ENCODE measurements around the gene STAG3. TPM values are rescaled to one million over a fixed set of nuclear protein-coding genes. Genes with fewer than 3 reads are reported as not detected.

STAG3 gene
- total and polyA plus RNA-seq, 9 of the 15 experiments (the other 6 are each of a cell fraction or from before 2014, with no cell fraction given), result 0.54 to 2.5 (median 1.7) TPM

- TF ChIP-seq ZBTB49 (CRISPR knock-in tag; IDR thresholded peaks at IDR 0.05; ENCODE audit: borderline replicate concordance), result no peak
- TF ChIP-seq, protein P1, sequence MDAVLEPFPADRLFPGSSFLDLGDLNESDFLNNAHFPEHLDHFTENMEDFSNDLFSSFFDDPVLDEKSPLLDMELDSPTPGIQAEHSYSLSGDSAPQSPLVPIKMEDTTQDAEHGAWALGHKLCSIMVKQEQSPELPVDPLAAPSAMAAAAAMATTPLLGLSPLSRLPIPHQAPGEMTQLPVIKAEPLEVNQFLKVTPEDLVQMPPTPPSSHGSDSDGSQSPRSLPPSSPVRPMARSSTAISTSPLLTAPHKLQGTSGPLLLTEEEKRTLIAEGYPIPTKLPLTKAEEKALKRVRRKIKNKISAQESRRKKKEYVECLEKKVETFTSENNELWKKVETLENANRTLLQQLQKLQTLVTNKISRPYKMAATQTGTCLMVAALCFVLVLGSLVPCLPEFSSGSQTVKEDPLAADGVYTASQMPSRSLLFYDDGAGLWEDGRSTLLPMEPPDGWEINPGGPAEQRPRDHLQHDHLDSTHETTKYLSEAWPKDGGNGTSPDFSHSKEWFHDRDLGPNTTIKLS (IDR thresholded peaks at IDR 0.05; ENCODE audit: borderline replicate concordance, low read depth), result no peak
- TF ChIP-seq HMG20B (CRISPR knock-in tag; IDR thresholded peaks at IDR 0.05), result no peak
- TF ChIP-seq ZNF518B (CRISPR knock-in tag; IDR thresholded peaks at IDR 0.05), result no peak
- TF ChIP-seq, protein P2, sequence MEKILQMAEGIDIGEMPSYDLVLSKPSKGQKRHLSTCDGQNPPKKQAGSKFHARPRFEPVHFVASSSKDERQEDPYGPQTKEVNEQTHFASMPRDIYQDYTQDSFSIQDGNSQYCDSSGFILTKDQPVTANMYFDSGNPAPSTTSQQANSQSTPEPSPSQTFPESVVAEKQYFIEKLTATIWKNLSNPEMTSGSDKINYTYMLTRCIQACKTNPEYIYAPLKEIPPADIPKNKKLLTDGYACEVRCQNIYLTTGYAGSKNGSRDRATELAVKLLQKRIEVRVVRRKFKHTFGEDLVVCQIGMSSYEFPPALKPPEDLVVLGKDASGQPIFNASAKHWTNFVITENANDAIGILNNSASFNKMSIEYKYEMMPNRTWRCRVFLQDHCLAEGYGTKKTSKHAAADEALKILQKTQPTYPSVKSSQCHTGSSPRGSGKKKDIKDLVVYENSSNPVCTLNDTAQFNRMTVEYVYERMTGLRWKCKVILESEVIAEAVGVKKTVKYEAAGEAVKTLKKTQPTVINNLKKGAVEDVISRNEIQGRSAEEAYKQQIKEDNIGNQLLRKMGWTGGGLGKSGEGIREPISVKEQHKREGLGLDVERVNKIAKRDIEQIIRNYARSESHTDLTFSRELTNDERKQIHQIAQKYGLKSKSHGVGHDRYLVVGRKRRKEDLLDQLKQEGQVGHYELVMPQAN (IDR thresholded peaks at IDR 0.05; ENCODE audit: borderline replicate concordance), result peak; percentile 54; the same call in 1 of the 2 replicates
- TF ChIP-seq, protein P3, sequence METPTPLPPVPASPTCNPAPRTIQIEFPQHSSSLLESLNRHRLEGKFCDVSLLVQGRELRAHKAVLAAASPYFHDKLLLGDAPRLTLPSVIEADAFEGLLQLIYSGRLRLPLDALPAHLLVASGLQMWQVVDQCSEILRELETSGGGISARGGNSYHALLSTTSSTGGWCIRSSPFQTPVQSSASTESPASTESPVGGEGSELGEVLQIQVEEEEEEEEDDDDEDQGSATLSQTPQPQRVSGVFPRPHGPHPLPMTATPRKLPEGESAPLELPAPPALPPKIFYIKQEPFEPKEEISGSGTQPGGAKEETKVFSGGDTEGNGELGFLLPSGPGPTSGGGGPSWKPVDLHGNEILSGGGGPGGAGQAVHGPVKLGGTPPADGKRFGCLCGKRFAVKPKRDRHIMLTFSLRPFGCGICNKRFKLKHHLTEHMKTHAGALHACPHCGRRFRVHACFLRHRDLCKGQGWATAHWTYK (CRISPR knock-in tag; IDR thresholded peaks at IDR 0.05), result no peak
- TF ChIP-seq NFATC3 (IDR thresholded peaks at IDR 0.05), result no peak
- TF ChIP-seq SRSF3 (IDR thresholded peaks at IDR 0.05; ENCODE audit: insufficient read depth, low read length), result no peak
- TF ChIP-seq CBFA2T2 (conservative IDR thresholded peaks at IDR 0.05), result 0 out of 2 replicates have a peak, but pooled peaks have one; percentile 8
- TF ChIP-seq FOXK2 (conservative IDR thresholded peaks at IDR 0.05 in 1 of 2, IDR thresholded peaks at IDR 0.05 in 1 of 2; ENCODE audit: low read depth in 2 of 2), result 0 out of 4 replicates have a peak, but pooled peaks of 1 of the 2 experiments have one; percentile 35
- no peak for TF ChIP-seq SUPT5H (IDR thresholded peaks at IDR 0.05)
- no peak for TF ChIP-seq CHD1 (IDR thresholded peaks at IDR 0.05; ENCODE audit: low read length)
- TF ChIP-seq DNMT1 (IDR thresholded peaks at IDR 0.05), result 0 out of 2 replicates have a peak, but pooled peaks have one; percentile 44
Observed at GRCh38 chr7:100170101-100170897, 7.4 kb upstream of the STAG3 start (continued).

Measured in K562 (cell line).